Motor neuron (in vitro differentiated cells): ENCODE results near the gene RTBDN. TPM values are rescaled to one million over a fixed set of nuclear protein-coding genes. Genes with fewer than 3 reads are reported as not detected.
"Not testable (repeated sequence)": the region's sequence is repeated elsewhere in the genome, so short reads cannot be mapped to it uniquely, and the experiment has no call there.

Experiments
- ATAC-seq, 8 experiments: fragments of 200-7000 bp; cut with Tn5 transposase; replicated peaks in 6 of 8; 2 replicates each; pipeline ENCODE4 v1.8.0; 2021; ENCODE audit warnings: mild to moderate bottlenecking in 8 of 8, moderate library complexity in 8 of 8
- H3K27ac ChIP-seq, 2 donors: fragments of 250-450 bp; sonication (Bioruptor Pico); 2 replicates each; pipeline ENCODE4 v1.9.0; 2021; ENCODE audit warnings: antibody characterized with exemption in 2 of 2, mild to moderate bottlenecking in 2 of 2, moderate library complexity in 1 of 2
- H3K4me1 ChIP-seq, 2 donors: fragments of 250-450 bp; sonication (Bioruptor Pico); replicated peaks in 1 of 2; 2 replicates each; pipeline ENCODE4 v1.6.1; 2021; ENCODE audit warnings: antibody characterized with exemption in 2 of 2, mild to moderate bottlenecking in 2 of 2, moderate library complexity in 1 of 2
- H3K4me3 ChIP-seq, 5 donors: fragments of 250-450 bp; sonication (Bioruptor Pico); 2 replicates each; pipeline ENCODE4 v1.9.0; 2021; ENCODE audit warnings: antibody characterized with exemption in 5 of 5, mild to moderate bottlenecking in 5 of 5, moderate library complexity in 4 of 5
- WGBS, 10 experiments: fragments of 450-650 bp; shearing (Covaris generic); methylation state at CpG; one replicate each; pipeline ENCODE4 v1.0.0; 2022; 5-methylcytosine and 5-hydroxymethylcytosine counted together
- in situ Hi-C, 9 experiments: fragments of 400-800 bp; cut with MboI; loops; one replicate each; pipeline ENCODE4 v1.15.0; 2021; ENCODE audit warnings: low sequenced_read_pairs in 9 of 9, low pct_unique_long_range_greater_than_20kb in 2 of 9; ENCODE audit not compliant: unreplicated experiment in 9 of 9
- total RNA-seq, 8 experiments: library from RNA; unstranded; fragments of 300-600 nt; gene quantifications; 2 replicates each; pipeline versions ENCODE4 v1.2.3 to v1.2.4, GENCODE V29; 2022

RTBDN gene
- total RNA-seq, 8 experiments from 2014 or later, result 0.56 to 1.9 (median 0.92) TPM; not detected in 1

- no peak overlapping the region for H3K27ac ChIP-seq
- in situ Hi-C loops, result no loop called here
- peaks cover 11 to 14% of the 10 kb centered on the region in 2 donors for H3K4me1 ChIP-seq
- 57 to 100% methylated on average over 1 of the region's 1 CpG; no CpG with 5 or more reads in 8 of the 10 experiments for WGBS, 10 experiments
- no peak for ATAC-seq
- peak overlapping the region; percentile 67 to 92 (median 84) for H3K4me3 ChIP-seq
Measured at GRCh38 chr19:12800466-12800770, 34.0 kb downstream of the RTBDN start.

- WGBS, 10 experiments, result 85 to 100% (median 100%) methylated on average over 1 to 4 of the region's 18 CpGs; no CpG with 5 or more reads in 7 of the 10 experiments
- Histone ChIP-seq H3K4me1 (peaks cover 11 to 14% of the 10 kb centered on the region in 2 donors), H3K4me3 (peak overlapping the region in 3 of 5 donors; percentile 84 to 92 (median 88)), H3K27ac (no peak overlapping the region)
- ATAC-seq, result no peak
- in situ Hi-C loops, result no loop called here
Measured at GRCh38 chr19:12799742-12800465, 34.5 kb downstream of the RTBDN start.

- in situ Hi-C loops, ATAC-seq, H3K27ac ChIP-seq, H3K4me3 ChIP-seq: not testable (repeated sequence)
- H3K4me1 ChIP-seq, result peaks cover 14% of the 10 kb centered on the region in 2 donors
- WGBS, 10 experiments, result 93 to 100% (median 97%) methylated on average over 1 to 7 of the region's 7 CpGs; no CpG with 5 or more reads in 2 of the 10 experiments
Measured at GRCh38 chr19:12797607-12798006, 36.8 kb downstream of the RTBDN start.

GRCh38 chr19:12797141-12797587, 37.2 kb downstream of the RTBDN start:
- peaks cover 10 to 11% of the 10 kb centered on the region in 2 donors for H3K4me1 ChIP-seq
- 83 to 100% (median 94%) methylated on average over 1 to 6 of the region's 6 CpGs; no CpG with 5 or more reads in 2 of the 10 experiments for WGBS, 10 experiments
- no peak overlapping the region for H3K27ac ChIP-seq
- ATAC-seq, result no peak
- in situ Hi-C loops, result no loop called here
- H3K4me3 ChIP-seq, result no peak overlapping the region

GRCh38 chr19:12796146-12797071, 38.0 kb downstream of the RTBDN start:
- WGBS, 10 experiments, result 0 to 80% (median 11%) methylated on average over 1 to 7 of the region's 18 CpGs; no CpG with 5 or more reads in 2 of the 10 experiments
- H3K27ac ChIP-seq, result no peak overlapping the region
- in situ Hi-C loops, result no loop called here
- no peak overlapping the region for H3K4me3 ChIP-seq
- ATAC-seq, result peak in 7 of 8 experiments; percentile 3 to 12 (median 8)
- peaks cover 10 to 11% of the 10 kb centered on the region in 2 donors for H3K4me1 ChIP-seq

GRCh38 chr19:12794971-12795381, 39.4 kb downstream of the RTBDN start:
- H3K4me1 ChIP-seq, result peaks cover 13 to 16% of the 10 kb centered on the region in 2 donors
- 81 to 100% (median 97%) methylated on average over 1 to 7 of the region's 9 CpGs; no CpG with 5 or more reads in 3 of the 10 experiments for WGBS, 10 experiments
- no peak overlapping the region for H3K4me3 ChIP-seq
- ATAC-seq, result no peak
- in situ Hi-C loops, result no loop called here
- H3K27ac ChIP-seq, result no peak overlapping the region

GRCh38 chr19:12794196-12794941, 40.0 kb downstream of the RTBDN start:
- peak overlapping the region in 4 of 5 donors; percentile 41 to 91 (median 54) for H3K4me3 ChIP-seq
- H3K4me1 ChIP-seq, result peaks cover 14 to 19% of the 10 kb centered on the region in 2 donors
- in situ Hi-C loops, result no loop called here
- ATAC-seq, result no peak
- no peak overlapping the region for H3K27ac ChIP-seq
- 0 to 93% (median 78%) methylated on average over 1 to 6 of the region's 7 CpGs for WGBS, 10 experiments

GRCh38 chr19:12793290-12794195, 40.8 kb downstream of the RTBDN start:
- ATAC-seq, result peak; percentile 2 to 54 (median 38)
- WGBS, 10 experiments, result 0 to 20% (median 10%) methylated on average over 1 to 13 of the region's 81 CpGs; no CpG with 5 or more reads in 6 of the 10 experiments

GRCh38 chr19:12792853-12793289, 41.5 kb downstream of the RTBDN start:
- Histone ChIP-seq H3K4me3 (peak overlapping the region; percentile 41 to 91 (median 52)), H3K27ac (peak overlapping the region; percentile 56 to 75), H3K4me1 (peaks cover 26 to 33% of the 10 kb centered on the region in 2 donors)
- in situ Hi-C loops, result no loop called here
- ATAC-seq, result peak in 1 of 8 experiments; percentile 0
- WGBS, 10 experiments, result 0% methylated on average over 5 to 6 of the region's 22 CpGs; no CpG with 5 or more reads in 8 of the 10 experiments

More at GRCh38 chr19:12793290-12794195, 40.8 kb downstream of the RTBDN start:
- Histone ChIP-seq H3K27ac (no peak overlapping the region), H3K4me3 (peak overlapping the region; percentile 41 to 91 (median 52)), H3K4me1 (peaks cover 22 to 27% of the 10 kb centered on the region in 2 donors)
- in situ Hi-C loops, result no loop called here

- peak overlapping the region; percentile 41 to 91 (median 52) for H3K4me3 ChIP-seq
- WGBS, 10 experiments, result 0% methylated on average over 3 to 10 of the region's 84 CpGs; no CpG with 5 or more reads in 7 of the 10 experiments
- in situ Hi-C loops, result no loop called here
- ATAC-seq, result peak in 2 of 8 experiments; percentile 0
- H3K27ac ChIP-seq, result peak overlapping the region; percentile 56 to 75
- H3K4me1 ChIP-seq, result peaks cover 26 to 33% of the 10 kb centered on the region in 2 donors
Measured at GRCh38 chr19:12792051-12792852, 42.1 kb downstream of the RTBDN start.
